ENCODE data around the gene SYT1. TPM values are rescaled to one million over a fixed set of nuclear protein-coding genes. Genes with fewer than 3 reads are reported as not detected.

The SYT1 gene
- total and polyA plus RNA-seq, 2 experiments from 2014 or later: 48.7 to 51.7 TPM

GRCh38 chr12:79486154-79486553 is 621.6 kb downstream of the SYT1 start (continued):
- TF ChIP-seq REST (IDR thresholded peaks at IDR 0.05; ENCODE audit: unreplicated experiment): no peak
- no peak for TF ChIP-seq ZNF331 (CRISPR knock-in tag; IDR thresholded peaks at IDR 0.05; ENCODE audit: low read depth)
- no peak for TF ChIP-seq CREB1 (CRISPR knock-in tag; IDR thresholded peaks at IDR 0.05; ENCODE audit: low read depth)
- no peak for TF ChIP-seq STAT1 (IDR thresholded peaks at IDR 0.05; ENCODE audit: unreplicated experiment)

GRCh38 chr12:79487386-79488110 is 623.0 kb downstream of the SYT1 start:
- peaks cover 7% of the 10 kb centered on the region for H3K4me1 Mint-ChIP-seq
- H4K20me1 ChIP-seq (replicated peaks; ENCODE audit: insufficient read depth): no peaks in the 10 kb centered on the region
- no peak overlapping the region for H3K27ac Mint-ChIP-seq
- H2AFZ ChIP-seq: no peak overlapping the region
- no peak overlapping the region for H3K4me2 ChIP-seq
- peaks cover 2% of the 10 kb centered on the region for H3K27me3 Mint-ChIP-seq (ENCODE audit: insufficient read depth, low read depth, poor library complexity)
- no peaks in the 10 kb centered on the region; the same call in 1 of the 2 replicates for H3K36me3 ChIP-seq (ENCODE audit: insufficient read depth)
- H3K4me3 ChIP-seq: no peak overlapping the region
- H3K27me3 ChIP-seq (ENCODE audit: insufficient read depth): no peaks in the 10 kb centered on the region
- H3K79me2 ChIP-seq (replicated peaks; ENCODE audit: insufficient read depth): no peaks in the 10 kb centered on the region
- no peak overlapping the region for H3K27ac ChIP-seq (ENCODE audit: low read depth)
- H3F3A ChIP-seq (replicated peaks; ENCODE audit: low read depth): no peaks in the 10 kb centered on the region
- H3K4me1 ChIP-seq (ENCODE audit: insufficient read depth): 0 out of 2 replicates have a peak, but pooled peaks cover 6% of the 10 kb centered on the region
- ATAC-seq (no peak), DNase-seq (ENCODE audit: low spot score) (no peak)
- H3K36me3 Mint-ChIP-seq (ENCODE audit: low read depth): peaks cover 4% of the 10 kb centered on the region
- no peak overlapping the region for H3K4me3 Mint-ChIP-seq
- no peaks in the 10 kb centered on the region; the same call in 2 of the 3 replicates for H3K9me3 Mint-ChIP-seq
- H3K9me2 ChIP-seq (ENCODE audit: insufficient read depth): no peaks in the 10 kb centered on the region
- TF ChIP-seq ZNF462 (CRISPR knock-in tag; IDR thresholded peaks at IDR 0.05) (no peak), ETS1 (IDR thresholded peaks at IDR 0.05) (no peak), EZH2phosphoT487 (IDR thresholded peaks at IDR 0.05; ENCODE audit: unreplicated experiment) (no peak), CREB1 (CRISPR knock-in tag; IDR thresholded peaks at IDR 0.05; ENCODE audit: low read depth) (no peak), STAT1 (IDR thresholded peaks at IDR 0.05; ENCODE audit: unreplicated experiment) (no peak), ZNF114 (CRISPR knock-in tag; IDR thresholded peaks at IDR 0.05) (no peak), CTCF (conservative IDR thresholded peaks at IDR 0.05; ENCODE audit: low read depth in 2 of 2) (no peak), JUNB (IDR thresholded peaks at IDR 0.05; ENCODE audit: unreplicated experiment) (no peak), EZH2 (IDR thresholded peaks at IDR 0.05; ENCODE audit: low read depth, unreplicated experiment) (no peak), NANOG (IDR thresholded peaks at IDR 0.05; ENCODE audit: borderline replicate concordance) (no peak)
